Embryonic facial prominence (tissue), 1 donor: ENCODE data around the gene TLR9.

ENCODE experiments used
- DNase-seq: peaks from one replicate; pipeline ENCODE4 v3.0.0-alpha.2; 2016; ENCODE audit errors: extremely low spot score

The TLR9 gene

DNA sequence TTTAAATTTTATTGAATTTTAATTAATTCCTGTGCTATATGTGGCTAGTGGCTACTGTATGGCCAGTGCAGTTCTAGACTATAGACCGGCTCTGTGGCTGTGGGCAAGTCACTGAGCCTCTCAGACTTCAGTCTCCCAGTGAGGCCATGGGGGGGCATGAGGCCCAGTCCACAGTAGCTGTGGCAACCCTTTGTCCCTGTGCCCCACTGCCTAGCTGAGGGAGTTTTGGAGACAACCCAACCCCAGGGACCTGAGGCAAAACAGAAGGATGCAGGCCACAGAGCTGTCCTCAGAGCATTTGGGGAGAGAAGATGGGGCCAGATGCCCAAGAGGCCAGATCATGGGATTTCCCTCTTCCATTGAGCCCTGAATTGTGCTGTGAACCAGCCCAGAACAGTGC is 52.3 kb downstream of the TLR9 start:
- no peak for DNase-seq

DNA sequence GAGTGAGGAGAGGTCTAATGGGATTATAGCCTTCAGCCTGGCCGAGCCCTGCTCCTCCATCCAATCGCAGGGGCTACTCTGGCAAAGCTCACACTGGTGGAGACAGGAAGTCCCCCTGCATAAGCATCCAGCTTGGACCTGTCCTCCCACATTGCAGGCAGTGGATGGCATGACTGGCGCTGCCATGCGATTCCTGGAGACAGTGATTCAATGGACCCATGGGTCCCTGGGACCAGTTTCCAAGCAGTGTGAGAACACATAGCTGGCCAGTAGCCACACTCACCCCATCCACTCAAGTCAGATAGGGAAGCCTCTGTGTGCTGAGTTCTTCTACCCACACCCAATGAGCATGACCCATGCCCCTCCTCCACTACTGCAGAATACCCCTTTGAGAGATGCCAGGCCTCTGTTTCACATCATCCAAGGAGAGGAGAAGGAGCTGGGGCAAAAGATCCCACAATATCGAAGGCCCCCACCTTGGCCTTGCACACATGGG is 53.1 kb downstream of the TLR9 start:
- DNase-seq: no peak

- DNase-seq: no peak
These were observed 53.8 kb downstream of the TLR9 start for GRCh38 chr3:52171514-52172261.
